Hematopoietic multipotent progenitor cell treated with erythropoietin and hydrocortisone succinate and interleukin-3 and kit ligand, for 8 days (in vitro differentiated cells): ENCODE data around the gene PARP12.
A peak's percentile ranks its signal among the peaks of the same experiment; 100 is the strongest.
"Not testable (repeated sequence)": the region's sequence is repeated elsewhere in the genome, so short reads cannot be mapped to it uniquely, and the experiment has no call there.

Experiments
- DNase-seq: peaks from one replicate; pipeline ENCODE4 v3.0.0-alpha.2; 2015

Gene PARP12, protein sequence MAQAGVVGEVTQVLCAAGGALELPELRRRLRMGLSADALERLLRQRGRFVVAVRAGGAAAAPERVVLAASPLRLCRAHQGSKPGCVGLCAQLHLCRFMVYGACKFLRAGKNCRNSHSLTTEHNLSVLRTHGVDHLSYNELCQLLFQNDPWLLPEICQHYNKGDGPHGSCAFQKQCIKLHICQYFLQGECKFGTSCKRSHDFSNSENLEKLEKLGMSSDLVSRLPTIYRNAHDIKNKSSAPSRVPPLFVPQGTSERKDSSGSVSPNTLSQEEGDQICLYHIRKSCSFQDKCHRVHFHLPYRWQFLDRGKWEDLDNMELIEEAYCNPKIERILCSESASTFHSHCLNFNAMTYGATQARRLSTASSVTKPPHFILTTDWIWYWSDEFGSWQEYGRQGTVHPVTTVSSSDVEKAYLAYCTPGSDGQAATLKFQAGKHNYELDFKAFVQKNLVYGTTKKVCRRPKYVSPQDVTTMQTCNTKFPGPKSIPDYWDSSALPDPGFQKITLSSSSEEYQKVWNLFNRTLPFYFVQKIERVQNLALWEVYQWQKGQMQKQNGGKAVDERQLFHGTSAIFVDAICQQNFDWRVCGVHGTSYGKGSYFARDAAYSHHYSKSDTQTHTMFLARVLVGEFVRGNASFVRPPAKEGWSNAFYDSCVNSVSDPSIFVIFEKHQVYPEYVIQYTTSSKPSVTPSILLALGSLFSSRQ

DNA sequence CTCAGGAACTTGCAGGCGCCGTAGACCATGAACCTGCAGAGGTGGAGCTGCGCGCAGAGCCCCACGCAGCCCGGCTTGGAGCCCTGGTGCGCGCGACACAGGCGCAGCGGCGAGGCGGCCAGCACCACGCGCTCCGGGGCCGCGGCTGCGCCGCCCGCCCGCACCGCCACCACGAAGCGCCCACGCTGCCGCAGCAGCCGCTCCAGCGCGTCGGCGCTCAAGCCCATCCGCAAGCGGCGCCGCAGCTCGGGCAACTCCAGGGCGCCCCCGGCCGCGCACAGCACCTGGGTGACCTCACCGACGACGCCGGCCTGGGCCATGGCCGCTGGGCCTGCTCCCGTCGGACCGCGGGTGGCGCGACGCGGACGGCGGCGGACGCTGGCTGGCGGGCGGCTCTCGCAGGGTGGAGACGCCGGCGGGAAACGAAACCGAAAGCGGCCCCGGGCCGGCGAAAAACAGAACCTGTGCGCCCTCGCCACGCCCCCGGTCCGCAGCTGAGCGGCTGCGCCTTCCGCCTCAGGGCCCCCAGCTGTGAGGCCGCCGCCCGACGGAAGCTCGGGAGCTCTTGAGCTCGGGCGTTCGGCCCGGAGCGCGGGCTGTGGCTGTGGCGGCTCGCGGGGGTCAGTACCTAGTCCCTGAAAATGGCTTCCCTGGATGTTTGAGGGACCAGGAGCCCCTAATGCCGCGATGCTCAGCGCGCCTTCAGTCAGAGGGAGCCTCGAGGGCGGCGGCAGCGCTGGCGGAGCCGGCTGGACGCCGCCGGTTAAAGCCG is at the start of gene PARP12:
TSS of gene PARP12 (minus strand) at position 424 of the 772 bp plus-strand sequence. CDS start at position 320, 104 bp downstream.
- DNase-seq = peak; percentile 82

GRCh38 chr7:140108777-140109176 is 46.0 kb upstream of the PARP12 start:
- not testable (repeated sequence) for DNase-seq

- no peak for DNase-seq
These were observed 33.7 kb upstream of the PARP12 start for GRCh38 chr7:140096459-140096858.

DNA sequence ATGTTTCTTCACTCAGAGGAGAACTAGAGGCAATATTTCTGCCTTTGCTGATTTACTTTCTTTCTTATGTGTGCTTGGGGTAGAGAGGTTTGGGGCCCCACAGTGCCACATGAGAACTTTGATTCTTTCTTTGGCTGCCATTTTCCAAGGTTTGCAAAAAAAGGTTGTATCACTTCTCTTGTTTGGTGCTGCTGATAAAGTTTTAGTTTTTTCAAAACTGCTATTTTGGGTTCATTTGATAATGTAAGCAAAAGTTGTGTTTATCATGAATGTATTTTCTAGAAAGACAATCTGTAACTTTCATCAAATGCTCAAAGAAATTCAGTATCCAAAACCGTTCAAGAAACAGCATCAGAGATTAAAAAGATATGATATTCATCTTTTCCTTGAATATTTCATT is 30.6 kb upstream of the PARP12 start:
- no peak for DNase-seq

GRCh38 chr7:140085447-140085846 is 22.7 kb upstream of the PARP12 start:
- DNase-seq = no peak

GRCh38 chr7:140084972-140085371 is 22.2 kb upstream of the PARP12 start:
- DNase-seq = peak; percentile 31

DNA sequence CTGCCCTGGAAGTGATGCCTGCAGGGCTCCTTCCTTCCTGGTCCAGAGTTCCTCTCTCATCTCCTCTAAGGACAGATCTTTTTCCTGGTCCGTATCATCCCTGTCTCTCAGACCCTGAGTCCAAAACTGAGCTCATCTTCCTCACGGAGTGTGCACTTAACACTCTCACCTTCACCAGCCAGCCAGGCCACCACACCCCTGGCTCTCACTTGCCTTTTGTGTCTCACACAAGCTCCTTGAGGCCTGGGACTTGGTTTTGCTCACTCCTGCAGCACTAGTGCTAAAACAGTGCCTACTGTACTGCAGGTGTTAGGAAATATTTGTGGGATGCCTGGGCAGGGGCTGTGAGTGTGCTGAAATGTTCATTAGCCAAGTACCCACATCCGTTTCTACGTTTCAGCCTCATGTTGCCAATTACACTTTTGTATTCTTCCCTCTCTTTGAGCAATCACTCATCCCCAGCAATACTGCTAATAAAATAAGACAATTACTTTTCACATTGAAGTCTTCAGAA is 21.4 kb upstream of the PARP12 start:
- DNase-seq = no peak

DNA sequence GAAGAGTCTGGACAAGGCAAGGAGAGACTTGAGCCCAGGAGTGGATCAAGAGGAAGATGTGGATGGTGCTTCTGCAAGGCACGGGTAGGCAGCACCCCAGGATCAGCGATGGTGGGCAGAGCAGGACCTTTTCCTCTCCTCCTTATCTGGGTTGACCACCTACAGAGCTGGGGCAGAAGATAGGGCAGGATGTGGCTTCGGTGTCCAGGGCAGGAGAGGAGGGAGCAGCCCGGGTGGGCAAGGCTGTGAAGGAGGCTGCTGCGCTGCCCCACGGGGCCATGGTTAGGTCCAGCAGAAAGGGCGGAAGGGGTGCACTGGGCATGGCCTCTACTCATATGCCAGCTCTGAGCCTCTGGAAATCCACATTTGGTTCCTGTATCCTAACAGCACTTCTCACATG is 20.0 kb upstream of the PARP12 start:
- DNase-seq = peak; percentile 78

DNA sequence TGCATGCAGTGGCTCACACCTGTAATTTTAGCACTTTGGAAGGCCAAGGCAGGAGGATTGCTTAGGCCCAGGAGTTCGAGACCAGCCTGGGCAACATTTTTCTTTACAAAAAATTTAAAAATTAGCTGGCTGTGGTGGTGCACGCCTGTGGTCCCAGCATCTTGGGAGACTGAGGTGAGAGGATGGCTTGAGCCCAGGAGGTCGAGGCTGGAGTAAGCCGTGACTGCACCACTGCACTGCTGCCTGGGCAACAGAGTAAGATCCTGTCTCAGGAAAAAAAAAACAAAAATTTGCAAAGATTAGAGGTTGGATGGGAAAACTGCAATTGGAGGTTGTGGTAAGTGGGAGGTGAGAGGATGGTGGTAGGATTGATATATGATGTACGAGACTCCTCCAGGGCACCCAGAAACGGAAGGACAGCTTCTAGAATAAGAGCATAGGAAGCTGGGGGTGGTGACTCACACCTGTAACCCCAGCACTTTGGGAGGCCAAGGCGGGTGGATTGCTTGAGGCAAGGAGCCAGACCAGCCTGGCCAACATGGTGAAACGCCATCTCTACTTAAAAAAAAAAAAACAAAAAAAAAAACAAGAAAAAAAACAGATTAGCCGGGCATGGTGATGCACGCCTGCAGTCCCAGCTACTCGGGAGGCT is 19.1 kb upstream of the PARP12 start:
- no peak for DNase-seq

- DNase-seq = no peak
These were observed 18.2 kb upstream of the PARP12 start for GRCh38 chr7:140080919-140081318.

DNA sequence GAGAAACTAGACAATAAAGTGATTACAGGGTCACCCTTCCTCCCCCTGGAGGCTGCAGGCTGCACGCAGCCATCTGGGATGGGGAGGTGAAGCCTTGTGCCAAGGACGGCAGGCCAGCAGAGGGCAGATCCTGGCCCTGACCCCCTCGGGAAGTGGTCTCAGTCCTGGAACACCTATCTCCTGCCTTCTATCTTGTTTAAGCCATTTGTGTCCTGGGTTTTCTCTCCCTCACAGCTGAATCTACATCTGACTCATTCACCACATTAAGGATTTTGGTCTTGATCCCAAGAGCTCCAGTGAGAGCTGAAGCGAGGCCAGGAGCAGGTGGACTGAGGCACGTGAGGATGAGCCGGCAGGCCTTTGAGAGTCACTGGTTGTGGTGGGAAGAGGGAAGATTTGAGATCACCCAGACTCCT is 16.4 kb upstream of the PARP12 start:
- peak; percentile 50 for DNase-seq

GRCh38 chr7:140078392-140078791 is 15.6 kb upstream of the PARP12 start:
- no peak for DNase-seq

- no peak for DNase-seq
These were observed 12.0 kb upstream of the PARP12 start for GRCh38 chr7:140074780-140075179.

DNA sequence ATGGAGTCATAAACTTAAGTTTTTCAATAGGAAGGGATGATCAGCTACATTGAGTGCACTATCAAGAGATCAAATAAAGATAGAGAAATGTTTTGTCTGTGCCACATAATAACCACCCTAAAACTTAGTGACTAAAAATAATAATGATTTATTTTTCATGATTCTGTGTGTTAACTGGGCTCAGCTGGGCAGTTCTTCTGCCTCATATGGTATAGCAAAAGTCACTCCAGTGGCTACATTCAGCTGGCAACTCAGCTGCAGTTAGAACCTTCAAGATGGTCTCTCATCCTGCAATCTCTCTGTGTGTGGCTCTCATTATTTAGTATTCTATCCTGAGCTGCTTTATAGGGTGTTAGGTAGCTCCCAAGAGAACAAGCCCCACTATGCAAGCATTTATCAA is 7.8 kb upstream of the PARP12 start:
- DNase-seq = no peak

- DNase-seq = no peak
These were observed 6.7 kb upstream of the PARP12 start for GRCh38 chr7:140069298-140069949.

GRCh38 chr7:140068033-140068432 is 5.3 kb upstream of the PARP12 start:
- no peak for DNase-seq

GRCh38 chr7:140067052-140067451 is 4.3 kb upstream of the PARP12 start:
- no peak for DNase-seq

- peak; percentile 26 for DNase-seq
These were observed 628 bp downstream of the PARP12 start for GRCh38 chr7:140062118-140062527.

DNA sequence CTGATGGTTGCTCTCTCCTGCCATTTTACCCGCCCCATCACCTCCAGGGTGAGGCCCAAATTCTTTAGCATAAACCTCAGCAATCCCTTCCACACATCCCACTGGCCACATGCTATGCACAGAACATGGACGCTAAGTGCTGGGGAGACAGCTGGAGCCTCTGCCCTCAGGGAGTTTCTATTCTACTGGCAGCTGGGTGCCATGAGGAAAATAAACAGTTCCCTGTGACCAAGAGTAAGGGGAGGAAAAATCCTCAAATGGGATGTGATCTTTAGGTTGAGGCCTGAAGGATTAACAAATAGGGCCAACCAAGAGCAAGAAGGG is 1.2 kb downstream of the PARP12 start:
- DNase-seq = no peak

GRCh38 chr7:140060788-140061606 is 1.8 kb downstream of the PARP12 start:
- peak; percentile 96 for DNase-seq

DNA sequence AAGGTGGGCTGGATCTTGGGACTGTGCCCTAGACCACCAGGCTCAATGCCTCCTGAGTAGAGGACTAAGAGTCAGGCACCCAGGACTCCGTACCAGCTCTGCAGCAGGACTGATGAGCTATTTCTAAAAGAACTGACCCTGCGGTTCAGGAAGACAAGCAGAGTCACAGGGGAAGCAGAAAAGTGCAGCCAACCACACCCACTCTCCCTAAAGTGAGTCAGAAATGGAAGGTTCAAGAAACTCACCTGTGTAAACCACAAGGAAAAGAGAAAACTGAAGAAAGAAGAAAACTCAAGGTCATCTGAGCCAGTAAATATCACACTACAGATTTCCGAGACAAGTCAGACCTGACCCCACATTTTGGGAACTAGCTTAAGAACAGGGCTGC is 2.5 kb downstream of the PARP12 start:
- no peak for DNase-seq
